Measurements from ENCODE around the gene PAK1.
A peak's percentile ranks its signal among the peaks of the same experiment; 100 is the strongest.

The PAK1 gene

GRCh38 chr11:77487790-77488189, 13.9 kb upstream of the PAK1 start:
- H3K4me2 ChIP-seq (ENCODE audit: low read length), result no peak overlapping the region
- no peaks in the 10 kb centered on the region for H3K4me1 ChIP-seq
- H3K9ac ChIP-seq, result no peak overlapping the region
- H3K27ac ChIP-seq, result no peak overlapping the region
- H3K36me3 ChIP-seq (ENCODE audit: control insufficient read depth, insufficient read depth, low read length), result no peaks in the 10 kb centered on the region
- no peak overlapping the region for H2AFZ ChIP-seq
- no peaks in the 10 kb centered on the region for H3K27me3 ChIP-seq (ENCODE audit: control insufficient read depth, insufficient read depth, low read length)
- H3K4me3 ChIP-seq (ENCODE audit: low read depth, low read length), result no peak overlapping the region
- H3K9me3 ChIP-seq (ENCODE audit: control insufficient read depth, low read length), result no peaks in the 10 kb centered on the region
- no peak for TF ChIP-seq CTCF (IDR thresholded peaks at IDR 0.05)
- no peaks in the 10 kb centered on the region for H3K79me2 ChIP-seq

GRCh38 chr11:77479746-77480352, 6.0 kb upstream of the PAK1 start:
- Histone ChIP-seq H3K36me3 (ENCODE audit: control insufficient read depth, insufficient read depth, low read length) (no peaks in the 10 kb centered on the region), H3K27ac (no peak overlapping the region), H3K4me2 (ENCODE audit: low read length) (no peak overlapping the region), H2AFZ (no peak overlapping the region), H3K4me3 (ENCODE audit: low read depth, low read length) (no peak overlapping the region), H3K27me3 (ENCODE audit: control insufficient read depth, insufficient read depth, low read length) (no peaks in the 10 kb centered on the region), H3K4me1 (no peaks in the 10 kb centered on the region), H3K9me3 (ENCODE audit: control insufficient read depth, low read length) (no peaks in the 10 kb centered on the region), H3K9ac (no peak overlapping the region), H3K79me2 (no peaks in the 10 kb centered on the region)
- TF ChIP-seq CTCF (IDR thresholded peaks at IDR 0.05), result no peak

- H3K27ac ChIP-seq, result no peak overlapping the region
These were observed 1.3 kb upstream of the PAK1 start for GRCh38 chr11:77475206-77475605.

GRCh38 chr11:77474684-77475060, 778 bp upstream of the PAK1 start:
- H3K9me3 ChIP-seq (ENCODE audit: control insufficient read depth, low read length), result no peaks in the 10 kb centered on the region
- peak overlapping the region; percentile 37 for H3K4me2 ChIP-seq (ENCODE audit: low read length)
- peak overlapping the region; percentile 77 for H2AFZ ChIP-seq
- H3K9ac ChIP-seq, result no peak overlapping the region
- no peaks in the 10 kb centered on the region for H3K4me1 ChIP-seq
- no peaks in the 10 kb centered on the region for H3K79me2 ChIP-seq
- no peaks in the 10 kb centered on the region for H3K27me3 ChIP-seq (ENCODE audit: control insufficient read depth, insufficient read depth, low read length)
- no peaks in the 10 kb centered on the region for H3K36me3 ChIP-seq (ENCODE audit: control insufficient read depth, insufficient read depth, low read length)
- no peak for TF ChIP-seq CTCF (IDR thresholded peaks at IDR 0.05)
- H3K27ac ChIP-seq, result peak overlapping the region; percentile 37
- H3K4me3 ChIP-seq (ENCODE audit: low read depth, low read length), result peak overlapping the region; percentile 23

More at GRCh38 chr11:77475206-77475605, 1.3 kb upstream of the PAK1 start:
- no peak overlapping the region for H2AFZ ChIP-seq
- H3K9me3 ChIP-seq (ENCODE audit: control insufficient read depth, low read length), result no peaks in the 10 kb centered on the region
- H3K27me3 ChIP-seq (ENCODE audit: control insufficient read depth, insufficient read depth, low read length), result no peaks in the 10 kb centered on the region
- H3K79me2 ChIP-seq, result no peaks in the 10 kb centered on the region
- no peak overlapping the region for H3K4me3 ChIP-seq (ENCODE audit: low read depth, low read length)
- H3K36me3 ChIP-seq (ENCODE audit: control insufficient read depth, insufficient read depth, low read length), result no peaks in the 10 kb centered on the region
- no peak overlapping the region for H3K9ac ChIP-seq
- H3K4me1 ChIP-seq, result no peaks in the 10 kb centered on the region
- TF ChIP-seq CTCF (IDR thresholded peaks at IDR 0.05), result no peak
- H3K4me2 ChIP-seq (ENCODE audit: low read length), result no peak overlapping the region
